HepG2 (cell line): ENCODE measurements around the gene DPP7. TPM values are rescaled to one million over a fixed set of nuclear protein-coding genes. Genes with fewer than 3 reads are reported as not detected.

ENCODE experiments used
- ATAC-seq: fragments of 200-7000 bp; cut with Tn5 transposase; 3 replicates; pipeline ENCODE4 v1.9.1; 2020; ENCODE audit warnings: mild to moderate bottlenecking, moderate library complexity
- BruUV-seq: library from RNA; stranded (reverse); fragments of 400-500 nt; replicated peaks from 2 replicates; lab custom pipeline; 2021; lab: Mats Ljungman, UMichigan
- CTCF ChIA-PET: fragments of 300-600 bp; formaldehyde crosslinking; extraction: SDS; loops from one replicate; lab custom pipeline; 2021; ENCODE audit warnings: low total read pairs, inconsistent platforms, low intra/inter-chr PET ratio; lab: Yijun Ruan, JAX
- POLR2A ChIA-PET: fragments of 350-600 bp; sonication (Branson Sonifier 250); formaldehyde crosslinking; loops from one replicate; lab custom pipeline; 2020; ENCODE audit warnings: antibody characterized with exemption, inconsistent platforms; lab: Yijun Ruan, JAX
- DNase-seq: peaks from one replicate; pipeline ENCODE4 v3.0.0-alpha.2; 2015; ENCODE audit warnings: low spot score
- FAIRE-seq: peaks from 3 replicates; lab custom pipeline; 2011; peaks lifted over from hg19 to GRCh38; lab: Jason Lieb, UNC
- H2AFZ ChIP-seq: one replicate; pipeline ENCODE4 v1.6.1; 2011; ENCODE audit warnings: low read length, inconsistent platforms
- H3K27ac ChIP-seq: fragments of 300-600 bp; 3 replicates; pipeline ENCODE4 v1.8.0; 2011; ENCODE audit warnings: mixed run types, mild to moderate bottlenecking, mixed read lengths, low read length, inconsistent platforms; ENCODE audit not compliant: insufficient read depth; ENCODE audit errors: extremely low read length
- H3K27me3 ChIP-seq, 2 experiments: fragments of 200-600 bp in 1 of 2; 2 replicates in 1 of 2; 3 replicates in 1 of 2; pipeline versions ENCODE4 v1.6.0 to v1.8.0; 2011; ENCODE audit warnings: low read length in 2 of 2, mild to moderate bottlenecking in 2 of 2, moderate library complexity in 2 of 2, inconsistent platforms in 1 of 2; ENCODE audit not compliant: insufficient read depth in 2 of 2, control insufficient read depth in 1 of 2
- H3K36me3 ChIP-seq, 2 experiments: fragments of 200-600 bp in 1 of 2; replicated peaks in 1 of 2; 2 replicates in 1 of 2; 3 replicates in 1 of 2; pipeline versions ENCODE4 v1.5.1 to v1.8.0; 2011; ENCODE audit warnings: low read length in 2 of 2, inconsistent platforms in 1 of 2; ENCODE audit not compliant: insufficient read depth in 2 of 2, control insufficient read depth in 1 of 2
- H3K4me1 ChIP-seq: 2 replicates; pipeline ENCODE4 v1.5.1; 2012; ENCODE audit warnings: low read length, inconsistent platforms; ENCODE audit not compliant: insufficient read depth
- H3K4me2 ChIP-seq: 2 replicates; pipeline ENCODE4 v1.6.0; 2011; ENCODE audit warnings: low read depth, low read length, inconsistent platforms
- H3K4me3 ChIP-seq, 3 experiments: fragments of 200-600 bp in 1 of 3; sonication (generic), shearing (Covaris generic) in 1 of 3; replicated peaks in 1 of 3; 2 replicates each; pipeline ENCODE4 v1.5.1; 2011 to 2016; ENCODE audit warnings: low read length in 3 of 3, inconsistent platforms in 2 of 3, low read depth in 2 of 3, mild to moderate bottlenecking in 2 of 3, control low read depth in 1 of 3, mixed read lengths in 1 of 3; ENCODE audit not compliant: insufficient read depth in 1 of 3
- H3K79me2 ChIP-seq: one replicate; pipeline ENCODE4 v1.6.1; 2011; ENCODE audit warnings: low read length, inconsistent platforms; ENCODE audit not compliant: insufficient read depth
- H3K9ac ChIP-seq: 2 replicates; pipeline ENCODE4 v1.6.0; 2011; ENCODE audit warnings: mild to moderate bottlenecking, low read depth, low read length, inconsistent platforms; ENCODE audit not compliant: insufficient read depth
- H3K9me3 ChIP-seq: 2 replicates; pipeline ENCODE4 v1.5.1; 2012; ENCODE audit warnings: mild to moderate bottlenecking, low read length
- H4K20me1 ChIP-seq: 2 replicates; pipeline ENCODE4 v1.6.0; 2011; ENCODE audit warnings: inconsistent platforms, mild to moderate bottlenecking, low read length, moderate library complexity; ENCODE audit not compliant: insufficient read depth
- ARNTL ChIP-seq: sonication (generic); formaldehyde crosslinking; IDR thresholded peaks from 2 replicates; pipeline ENCODE4 v1.4.0; 2020; ENCODE audit warnings: mild to moderate bottlenecking, missing genetic modification reagents
- ASH2L ChIP-seq: fragments of 300-600, 200-600 bp; sonication (generic); IDR thresholded peaks from 2 replicates; pipeline ENCODE4 v1.7.0; 2017; ENCODE audit warnings: low read depth, mild to moderate bottlenecking, moderate library complexity, mixed read lengths, low read length; ENCODE audit not compliant: insufficient read length
- ATM ChIP-seq: fragments of 450-650 bp; IDR thresholded peaks from 2 replicates; pipeline ENCODE4 v1.7.1; 2017; ENCODE audit warnings: mild to moderate bottlenecking, borderline replicate concordance
- MED13 ChIP-seq: sonication (generic); formaldehyde crosslinking; IDR thresholded peaks from 2 replicates; pipeline ENCODE4 v1.5.0; 2020; ENCODE audit warnings: missing genetic modification reagents
- NFE2 ChIP-seq: sonication (generic); formaldehyde crosslinking; IDR thresholded peaks from 2 replicates; pipeline ENCODE4 v1.4.0; 2020; ENCODE audit warnings: missing genetic modification reagents
- PITX1 ChIP-seq: sonication (generic); formaldehyde crosslinking; IDR thresholded peaks from 2 replicates; pipeline ENCODE4 v1.5.1; 2020; ENCODE audit warnings: mild to moderate bottlenecking, missing genetic modification reagents
- SCMH1 ChIP-seq: sonication (generic); formaldehyde crosslinking; IDR thresholded peaks from 2 replicates; pipeline ENCODE4 v1.9.0; 2021; ENCODE audit warnings: missing genetic modification reagents, mild to moderate bottlenecking, borderline replicate concordance
- SMYD3 ChIP-seq: sonication (generic); formaldehyde crosslinking; IDR thresholded peaks from 2 replicates; pipeline ENCODE4 v1.8.1; 2023; ENCODE audit warnings: mild to moderate bottlenecking, missing genetic modification reagents
- SPEN ChIP-seq: sonication (generic); formaldehyde crosslinking; IDR thresholded peaks from 2 replicates; pipeline ENCODE4 v1.5.1; 2020; ENCODE audit warnings: low read depth, mild to moderate bottlenecking, missing genetic modification reagents
- SRY ChIP-seq: sonication (generic); formaldehyde crosslinking; IDR thresholded peaks from 2 replicates; pipeline ENCODE4 v1.8.0; 2022; ENCODE audit warnings: mild to moderate bottlenecking, missing genetic modification reagents
- STAT5B ChIP-seq: sonication (generic); formaldehyde crosslinking; IDR thresholded peaks from 2 replicates; pipeline ENCODE4 v1.4.0; 2020; ENCODE audit warnings: missing genetic modification reagents
- YY1 ChIP-seq: IDR thresholded peaks from 2 replicates; pipeline ENCODE4 v1.6.1; 2011; ENCODE audit warnings: low read length, low read depth, moderate library complexity, mild to moderate bottlenecking; ENCODE audit not compliant: insufficient read depth, insufficient replicate concordance
- ZC3H13 ChIP-seq: sonication (generic); formaldehyde crosslinking; IDR thresholded peaks from 2 replicates; pipeline ENCODE4 v1.8.1; 2023; ENCODE audit warnings: mild to moderate bottlenecking, missing genetic modification reagents, moderate library complexity
- ZC3H4 ChIP-seq: sonication (generic); formaldehyde crosslinking; IDR thresholded peaks from 2 replicates; pipeline ENCODE4 v1.4.0; 2020; ENCODE audit warnings: missing genetic modification reagents, borderline replicate concordance
- ZFX ChIP-seq: sonication (generic); formaldehyde crosslinking; IDR thresholded peaks from 2 replicates; pipeline ENCODE4 v1.4.0; 2020; ENCODE audit warnings: mild to moderate bottlenecking, low read depth, missing genetic modification reagents, moderate library complexity
- ZNF205 ChIP-seq: IDR thresholded peaks from 2 replicates; pipeline ENCODE4 v1.6.1; 2018; ENCODE audit warnings: missing biosample characterization, missing genetic modification reagents
- ZNF431 ChIP-seq: sonication (generic); formaldehyde crosslinking; IDR thresholded peaks from 2 replicates; pipeline ENCODE4 v1.9.0; 2022; ENCODE audit warnings: missing genetic modification reagents, low read depth, mild to moderate bottlenecking, borderline replicate concordance
- ZNF761 ChIP-seq: sonication (generic); formaldehyde crosslinking; conservative IDR thresholded peaks from 2 replicates; pipeline ENCODE4 v1.4.0; 2020; ENCODE audit warnings: mild to moderate bottlenecking, missing genetic modification reagents
- WGBS: methylation state at CpG from one replicate; pipeline ENCODE4 v1.1.6; 2017; ENCODE audit warnings: low lambda C conversion rate; 5-methylcytosine and 5-hydroxymethylcytosine counted together
- in situ Hi-C: cut with HindIII; loops from 2 replicates; pipeline ENCODE4 v1.10.0; 2017; ENCODE audit warnings: low pct_unique_long_range_greater_than_20kb; ENCODE audit not compliant: extremely low pct_ligation_motif_present
- intact Hi-C: fragments of 100-400 bp; cut with micrococcal nuclease; formaldehyde crosslinking; loops from one replicate; pipeline ENCODE4 v1.10.0; 2022; ENCODE audit not compliant: unreplicated experiment
- polyA plus RNA-seq, 8 experiments: library from polyadenylated mRNA; depleted of rRNA in 3 of 8; stranded (reverse) in 7 of 8; unstranded in 1 of 8; fragments of >200 nt; fragmentation: Illumina TruSeq in 4 of 8; extraction: Trizol in 4 of 8; gene quantifications; 2 replicates each; pipeline versions ENCODE4 v1.2.1 to v1.2.3, GENCODE V29; 2011 to 2016; ENCODE audit warnings: low read depth in 4 of 8, missing spikeins in 1 of 8, mixed read lengths in 1 of 8; ENCODE audit not compliant: insufficient read depth in 1 of 8
- total RNA-seq, 5 experiments: library from RNA; depleted of rRNA; stranded (reverse); fragments of >200 nt; fragmentation: Illumina TruSeq; extraction: Trizol; gene quantifications; 2 replicates each; pipeline ENCODE4 v1.2.3, GENCODE V29; 2016; ENCODE audit warnings: low read depth in 1 of 5
- TF ChIP-seq, protein P1 (sequence below): sonication (generic); formaldehyde crosslinking; IDR thresholded peaks from 2 replicates; pipeline ENCODE4 v1.4.0; 2020; ENCODE audit warnings: missing genetic modification reagents, borderline replicate concordance

DPP7 gene
- total and polyA plus RNA-seq, 2 of the 13 experiments (the other 11 are each of a cell fraction or from before 2014, with no cell fraction given) = 1.2 to 4.5 TPM

- H3K27ac ChIP-seq = peak overlapping the region; percentile 26
- intact Hi-C loops = no loop called here
- WGBS = 7% methylated on average over 7 of the region's 17 CpGs
- POLR2A ChIA-PET = interaction anchor here (1.0 to 6.0 kb wide), 12 partner anchors 8 to 132 kb away, joined by 3 to 105 read pairs (median 5); partner anchors contain the start of genes ENTPD2, MAN1B1, NPDC1 and TPRN
- ATAC-seq (peak; percentile 8; the same call in 2 of the 3 replicates), DNase-seq (no peak), FAIRE-seq (no peak)
- no peaks in the 10 kb centered on the region for H3K9me3 ChIP-seq
- H4K20me1 ChIP-seq = peaks cover 7% of the 10 kb centered on the region; the same call in 1 of the 2 replicates
- H3K4me3 ChIP-seq = peak overlapping the region; percentile 58 to 88 (median 74)
- peaks cover 13% of the 10 kb centered on the region for H3K79me2 ChIP-seq
- peaks cover 3 to 16% of the 10 kb centered on the region in 2 experiments; a peak in 2 of 5 replicates for H3K36me3 ChIP-seq
- BruUV-seq = no TSS peak
- H2AFZ ChIP-seq = no peak overlapping the region
- peaks cover 42% of the 10 kb centered on the region for H3K4me1 ChIP-seq
- no peaks in the 10 kb centered on the region; a peak in 1 of 5 replicates for H3K27me3 ChIP-seq
- peak overlapping the region; percentile 67 for H3K9ac ChIP-seq
- in situ Hi-C loops = no loop called here
- CTCF ChIA-PET = interaction anchor here (1.5 to 2.2 kb wide), 3 partner anchors 18 to 22 kb away, joined by 5 to 25 read pairs (median 12); partner anchors contain the start of genes MAN1B1 and NPDC1
- peak overlapping the region; percentile 96 for H3K4me2 ChIP-seq
- TF ChIP-seq MED13 (CRISPR knock-in tag) (no peak), PITX1 (peak; percentile 18; the same call in 1 of the 2 replicates), ZNF431 (CRISPR knock-in tag) (no peak), ZNF761 (CRISPR knock-in tag) (no peak), ZNF205 (CRISPR knock-in tag) (0 out of 2 replicates have a peak, but pooled peaks have one; percentile 9), ZFX (peak; percentile 13), STAT5B (no peak), ARNTL (CRISPR knock-in tag) (no peak), SPEN (CRISPR knock-in tag) (peak; percentile 11; the same call in 1 of the 2 replicates), YY1 (no peak), ASH2L (no peak), ZC3H4 (CRISPR knock-in tag) (no peak), ATM (no peak), SRY (CRISPR knock-in tag) (0 out of 2 replicates have a peak, but pooled peaks have one; percentile 15), ZC3H13 (CRISPR knock-in tag) (0 out of 2 replicates have a peak, but pooled peaks have one; percentile 2), SCMH1 (CRISPR knock-in tag) (no peak), SMYD3 (CRISPR knock-in tag) (no peak), NFE2 (CRISPR knock-in tag) (no peak)
- TF ChIP-seq, protein P1, sequence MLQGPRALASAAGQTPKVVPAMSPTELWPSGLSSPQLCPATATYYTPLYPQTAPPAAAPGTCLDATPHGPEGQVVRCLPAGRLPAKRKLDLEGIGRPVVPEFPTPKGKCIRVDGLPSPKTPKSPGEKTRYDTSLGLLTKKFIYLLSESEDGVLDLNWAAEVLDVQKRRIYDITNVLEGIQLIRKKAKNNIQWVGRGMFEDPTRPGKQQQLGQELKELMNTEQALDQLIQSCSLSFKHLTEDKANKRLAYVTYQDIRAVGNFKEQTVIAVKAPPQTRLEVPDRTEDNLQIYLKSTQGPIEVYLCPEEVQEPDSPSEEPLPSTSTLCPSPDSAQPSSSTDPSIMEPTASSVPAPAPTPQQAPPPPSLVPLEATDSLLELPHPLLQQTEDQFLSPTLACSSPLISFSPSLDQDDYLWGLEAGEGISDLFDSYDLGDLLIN = no peak
Measured at GRCh38 chr9:137068539-137069507, 45.7 kb downstream of the DPP7 start.
